ENCODE data around the gene RPH3AL.

Gene RPH3AL, protein sequence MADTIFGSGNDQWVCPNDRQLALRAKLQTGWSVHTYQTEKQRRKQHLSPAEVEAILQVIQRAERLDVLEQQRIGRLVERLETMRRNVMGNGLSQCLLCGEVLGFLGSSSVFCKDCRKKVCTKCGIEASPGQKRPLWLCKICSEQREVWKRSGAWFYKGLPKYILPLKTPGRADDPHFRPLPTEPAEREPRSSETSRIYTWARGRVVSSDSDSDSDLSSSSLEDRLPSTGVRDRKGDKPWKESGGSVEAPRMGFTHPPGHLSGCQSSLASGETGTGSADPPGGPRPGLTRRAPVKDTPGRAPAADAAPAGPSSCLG

DNA sequence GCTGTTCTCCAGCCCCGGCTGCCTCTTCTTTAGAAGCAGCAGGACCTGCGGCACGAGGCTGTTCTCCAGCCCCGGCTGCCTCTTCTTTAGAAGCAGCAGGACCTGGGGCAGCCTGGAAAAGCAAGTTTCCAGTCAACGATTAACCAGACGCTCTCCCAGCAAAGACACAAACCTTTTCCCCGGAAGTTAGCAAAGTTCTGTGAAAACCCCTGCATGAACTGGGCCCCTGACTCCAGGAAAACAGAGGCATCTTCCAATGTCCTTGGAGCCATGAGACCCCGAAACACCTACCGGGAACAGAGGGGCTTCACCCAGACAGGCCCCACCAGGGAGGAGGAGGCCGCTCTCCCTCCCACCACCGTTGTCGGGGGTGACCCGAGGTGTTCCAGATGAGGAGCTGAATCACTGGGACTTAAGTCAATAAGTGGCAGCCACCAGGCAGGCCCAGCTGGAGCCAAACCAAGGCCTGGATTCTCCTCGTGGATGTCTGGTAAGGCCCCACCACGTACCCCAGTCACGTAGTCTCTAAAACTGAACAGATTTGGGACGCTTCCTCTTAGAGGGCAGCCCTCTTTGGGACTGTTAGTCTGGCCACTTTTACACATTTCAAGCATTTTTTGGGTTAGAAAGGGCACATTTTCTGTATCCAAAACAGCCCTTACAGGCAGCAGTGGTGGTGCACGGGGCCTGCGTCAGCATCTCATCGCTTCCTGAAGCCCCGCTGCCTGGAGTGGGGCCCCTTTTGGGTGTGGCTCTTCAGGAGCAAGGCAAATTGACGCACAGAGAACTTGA lies at the start of gene RPH3AL:
TSS of gene RPH3AL (minus strand) at position 387 of the 792 bp plus-strand sequence. CDS start 25,264 bp downstream, outside the sequence.
- no peak for DNase-seq

GRCh38 chr17:400257-400656 lies 47.6 kb upstream of the RPH3AL start:
- DNase-seq = no peak

DNA sequence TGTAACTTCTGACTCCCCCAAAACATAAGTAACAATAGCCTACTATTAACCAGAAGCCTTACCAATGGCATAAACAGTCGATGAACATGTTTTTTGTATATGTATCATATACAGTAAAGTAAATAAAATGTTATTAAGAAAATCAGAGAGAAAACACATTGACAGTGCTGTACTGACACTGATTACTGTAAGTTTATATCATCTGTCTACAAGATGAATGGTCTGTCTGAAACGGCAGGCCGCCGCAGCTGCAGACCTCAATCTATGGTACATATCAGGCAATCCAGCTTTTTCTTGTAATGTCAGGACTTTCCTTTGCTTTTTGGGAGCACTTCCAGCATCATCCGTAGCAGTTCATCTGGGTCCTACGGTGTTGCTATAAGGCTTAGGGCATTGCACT lies 44.2 kb upstream of the RPH3AL start:
- DNase-seq = no peak

GRCh38 chr17:395974-396373 lies 43.4 kb upstream of the RPH3AL start:
- no peak for DNase-seq

DNA sequence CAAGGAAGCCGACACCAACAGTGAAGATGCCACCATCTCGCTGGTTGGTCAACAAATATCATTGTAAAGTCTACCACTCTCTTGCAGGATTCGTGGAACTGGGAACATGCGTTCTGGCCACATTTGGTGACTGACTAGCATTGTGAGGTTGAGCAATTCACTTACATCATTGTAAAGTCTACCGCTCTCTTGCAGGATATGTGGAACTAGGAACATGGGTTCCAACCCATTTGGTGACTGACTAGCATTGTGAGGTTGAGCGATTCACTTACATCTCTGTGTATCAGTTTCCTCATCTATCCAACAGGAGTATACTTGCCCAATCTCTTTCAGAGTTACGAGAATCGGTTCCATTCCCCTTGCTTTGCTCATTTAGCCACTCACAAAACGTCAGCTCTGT lies 42.6 kb upstream of the RPH3AL start:
- no peak for DNase-seq

GRCh38 chr17:394718-395095 lies 42.1 kb upstream of the RPH3AL start:
- DNase-seq = no peak

GRCh38 chr17:393806-394717 lies 41.5 kb upstream of the RPH3AL start:
- no peak for DNase-seq

DNA sequence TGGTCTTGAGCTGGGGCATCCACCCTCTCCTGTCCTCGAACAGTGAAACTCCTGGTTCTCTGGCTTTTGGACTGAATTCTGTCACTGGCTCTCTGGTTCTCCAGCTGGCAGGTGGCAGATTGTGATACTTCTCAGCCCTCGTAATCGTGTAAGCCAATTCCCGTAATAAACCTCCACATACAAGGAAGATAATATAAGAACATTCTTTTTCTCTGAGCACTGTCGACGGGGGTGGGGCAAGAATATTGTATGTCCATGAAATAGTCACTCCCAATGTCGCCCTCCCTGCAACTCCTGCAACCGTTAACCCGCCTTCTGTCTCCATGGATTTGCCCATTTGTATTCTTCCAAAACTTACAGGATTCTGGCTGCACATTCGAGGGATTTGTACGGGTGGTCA lies 39.2 kb upstream of the RPH3AL start:
- no peak for DNase-seq

- no peak for DNase-seq
Measured at GRCh38 chr17:390025-390424, 37.4 kb upstream of the RPH3AL start.

GRCh38 chr17:388087-388486 lies 35.5 kb upstream of the RPH3AL start:
- no peak for DNase-seq

GRCh38 chr17:386141-386876 lies 33.7 kb upstream of the RPH3AL start:
- DNase-seq = peak; percentile 78

DNA sequence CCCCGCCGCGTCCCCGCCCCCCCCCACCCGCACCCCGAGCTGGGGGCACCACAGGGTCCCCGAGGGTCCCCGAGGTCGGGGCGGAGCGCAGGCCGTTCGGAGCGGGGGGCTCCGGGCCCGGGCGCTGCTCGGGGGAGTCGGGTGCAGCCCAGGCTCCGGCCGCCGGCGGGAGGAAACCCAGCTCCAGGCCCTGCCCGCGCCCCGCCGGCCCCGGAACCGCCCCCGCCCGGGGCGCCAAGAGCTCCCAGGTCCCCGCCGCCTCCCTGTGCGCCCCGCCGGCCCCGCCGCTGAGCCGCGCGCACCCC lies 33.2 kb upstream of the RPH3AL start:
- DNase-seq = no peak

DNA sequence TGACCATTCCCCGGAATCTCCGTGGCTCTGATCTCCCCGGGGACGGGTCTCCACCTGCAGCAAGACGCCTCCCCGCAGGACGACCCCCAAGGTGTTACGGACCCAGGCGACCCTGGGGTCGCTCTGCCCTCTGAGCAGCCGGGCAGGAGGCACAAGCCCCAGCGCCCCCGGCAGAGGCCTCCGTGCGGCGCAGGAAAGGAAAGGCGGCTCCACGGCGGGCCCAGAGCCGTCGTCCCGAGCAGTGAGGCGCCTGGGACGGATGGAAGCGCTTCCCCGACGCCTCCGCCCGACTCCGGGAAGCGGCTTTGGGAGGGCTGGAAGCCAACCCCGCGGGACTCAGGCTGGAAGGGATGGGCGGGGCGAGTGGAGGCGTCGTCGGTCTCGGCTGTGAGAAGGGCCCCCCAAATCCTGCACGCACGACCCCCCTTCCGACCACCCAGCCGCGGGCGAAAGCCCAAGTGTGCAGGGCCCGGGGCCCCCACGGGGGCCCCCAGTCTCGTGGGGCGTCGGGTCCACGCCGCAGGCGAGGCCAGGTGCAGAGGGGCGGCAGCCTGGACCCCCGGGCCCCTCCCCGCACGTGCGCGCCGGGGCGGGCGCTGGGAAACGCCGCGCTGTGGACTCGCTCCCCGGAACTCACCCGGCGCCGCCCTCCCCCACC lies 32.7 kb upstream of the RPH3AL start:
- DNase-seq = peak; percentile 11

DNA sequence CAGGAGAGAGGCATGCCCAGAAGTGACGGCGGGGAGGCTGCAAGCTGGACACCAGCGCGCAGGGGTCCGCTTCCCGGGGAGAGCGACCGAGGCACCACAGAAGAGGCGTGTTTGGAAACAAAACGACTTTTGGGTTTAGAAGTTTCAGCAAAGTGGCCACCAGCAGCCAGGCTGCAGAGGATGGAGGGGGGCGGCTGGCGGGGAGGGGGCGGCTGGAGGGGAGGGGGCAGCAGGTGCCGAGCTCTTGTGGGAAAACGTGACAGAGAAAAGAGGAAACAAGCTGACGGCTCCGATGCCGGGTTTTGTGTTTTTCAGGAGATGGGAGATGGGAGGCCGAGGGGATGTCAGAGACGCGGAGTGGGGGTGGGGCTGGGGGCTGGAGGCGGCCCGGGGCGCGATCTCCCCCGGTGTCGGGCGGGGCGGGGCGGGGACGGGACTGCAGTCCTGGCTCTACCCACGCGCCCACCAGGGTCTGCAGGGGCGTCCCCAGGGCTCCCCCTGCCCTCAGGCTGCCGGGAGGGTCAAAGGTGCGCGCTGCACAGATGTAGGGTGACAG lies 32.1 kb upstream of the RPH3AL start:
- no peak for DNase-seq

DNA sequence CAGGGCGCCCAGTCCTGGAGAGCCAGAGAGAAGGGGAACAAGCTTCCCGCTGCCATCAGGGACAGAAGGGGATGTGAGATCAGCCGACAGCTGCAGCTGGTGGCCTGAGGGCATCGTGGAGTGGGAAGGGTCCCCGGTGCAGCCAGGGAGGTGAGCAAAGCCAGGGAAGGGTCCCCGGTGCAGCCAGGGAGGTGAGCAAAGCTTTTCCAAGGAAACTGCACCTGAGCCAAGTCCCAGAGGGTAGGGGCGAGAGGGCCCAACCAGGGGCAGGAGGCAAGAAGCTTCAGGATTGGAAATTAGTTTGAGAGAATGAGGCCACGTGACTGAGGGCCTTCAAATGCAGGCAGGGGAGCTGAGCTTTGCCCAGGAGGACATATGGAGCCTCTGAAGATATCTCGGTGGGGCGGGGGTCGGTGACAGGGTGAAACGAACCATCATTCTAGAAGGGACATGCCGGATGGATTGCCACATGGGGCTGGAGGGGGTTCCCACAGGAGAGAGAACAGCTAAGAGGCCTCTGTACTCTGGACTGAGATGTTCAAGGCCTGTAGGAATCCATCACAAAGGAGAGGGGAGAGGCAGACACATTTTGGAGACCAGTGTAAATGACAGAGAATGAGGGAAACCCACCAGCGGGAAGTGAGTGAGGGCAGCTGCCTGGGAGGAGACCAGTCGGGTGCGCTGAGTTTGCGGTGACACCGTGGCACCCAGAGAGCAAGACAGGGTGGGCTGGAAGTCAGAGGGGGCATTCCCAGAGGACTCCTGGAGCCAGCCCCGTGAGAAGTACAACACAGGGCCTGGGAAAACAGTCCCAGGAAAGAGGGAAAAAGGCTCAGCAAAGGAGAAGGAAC lies 31.4 kb upstream of the RPH3AL start:
- no peak for DNase-seq

GRCh38 chr17:382644-383533 lies 30.3 kb upstream of the RPH3AL start:
- DNase-seq = no peak

- no peak for DNase-seq
Measured at GRCh38 chr17:381941-382643, 29.5 kb upstream of the RPH3AL start.

GRCh38 chr17:381516-381915 lies 28.9 kb upstream of the RPH3AL start:
- DNase-seq = no peak

Measured in activated naive CD4-positive, alpha-beta T cell treated with Interleukin-2 at 50 U/mL for 16 hours (primary cell).